Ascending aorta (tissue), 2 donors: ENCODE measurements around the gene KIF16B. TPM values are rescaled to one million over a fixed set of nuclear protein-coding genes. Genes with fewer than 3 reads are reported as not detected.

Experiments
- DNase-seq, 2 donors: peaks; one replicate each; pipeline ENCODE4 v3.0.0-alpha.2; 2019; ENCODE audit warnings: low spot score in 2 of 2
- H3K27ac ChIP-seq, 2 donors: fragments of 200-600 bp; sonication (generic); one replicate each; pipeline ENCODE4 v1.5.1; 2016 to 2017; ENCODE audit warnings: mild to moderate bottlenecking in 1 of 2
- H3K27me3 ChIP-seq: fragments of 200-600 bp; sonication (generic); one replicate; pipeline ENCODE4 v1.5.1; 2017
- H3K36me3 ChIP-seq, 2 donors: fragments of 200-600 bp; sonication (generic); one replicate each; pipeline ENCODE4 v1.5.1; 2016
- H3K4me1 ChIP-seq, 2 donors: fragments of 200-600 bp; sonication (generic); one replicate each; pipeline ENCODE4 v1.5.1; 2016 to 2017; ENCODE audit warnings: mild to moderate bottlenecking in 1 of 2
- H3K4me3 ChIP-seq, 2 donors: fragments of 200-600 bp; sonication (generic); one replicate each; pipeline ENCODE4 v1.5.1; 2016 to 2017; ENCODE audit warnings: mild to moderate bottlenecking in 1 of 2
- H3K9me3 ChIP-seq, 2 donors: fragments of 200-600 bp; sonication (generic); one replicate each; pipeline ENCODE4 v1.5.1; 2016
- CTCF ChIP-seq, 3 experiments: fragments of 200-600 bp in 2 of 3; fragments of 450-650 bp in 1 of 3; sonication (generic) in 2 of 3; IDR thresholded peaks; one replicate each; pipeline ENCODE4 v1.5.1; 2016 to 2019; ENCODE audit warnings: antibody characterized with exemption in 3 of 3, mild to moderate bottlenecking in 1 of 3, moderate library complexity in 1 of 3
- intact Hi-C: fragments of 100-400 bp; cut with DNase I; formaldehyde crosslinking; loops from one replicate; pipeline ENCODE4 v1.15.1; 2023
- total RNA-seq: library from RNA; depleted of rRNA; stranded (reverse); fragments of >200 nt; gene quantifications from one replicate; pipeline ENCODE4 v1.1.0, GENCODE V29; 2016

The KIF16B gene
- total RNA-seq, 1 donor from 2014 or later, result 6.3 TPM

- intact Hi-C loops, result no loop called here
- Histone ChIP-seq H3K27me3 (no peaks in the 10 kb centered on the region), H3K9me3 (no peaks in the 10 kb centered on the region), H3K27ac (no peak overlapping the region), H3K4me3 (no peak overlapping the region), H3K36me3 (no peaks in the 10 kb centered on the region), H3K4me1 (no peaks in the 10 kb centered on the region)
- no peak for DNase-seq
- no peak for TF ChIP-seq CTCF (IDR thresholded peaks at IDR 0.05)
These were observed 43.8 kb upstream of the KIF16B start for GRCh38 chr20:16617056-16617455.

- H3K4me1 ChIP-seq, result no peaks in the 10 kb centered on the region
- H3K27ac ChIP-seq, result no peak overlapping the region
- H3K4me3 ChIP-seq, result no peak overlapping the region
- DNase-seq, result no peak
- H3K27me3 ChIP-seq, result no peaks in the 10 kb centered on the region
- no peak for TF ChIP-seq CTCF (IDR thresholded peaks at IDR 0.05)
- intact Hi-C loops, result no loop called here
- no peaks in the 10 kb centered on the region for H3K36me3 ChIP-seq
- no peaks in the 10 kb centered on the region for H3K9me3 ChIP-seq
These were observed 43.1 kb upstream of the KIF16B start for GRCh38 chr20:16616317-16616716.

- TF ChIP-seq CTCF (IDR thresholded peaks at IDR 0.05), result no peak
- intact Hi-C loops, result no loop called here
- no peak overlapping the region for H3K27ac ChIP-seq
- H3K9me3 ChIP-seq, result no peaks in the 10 kb centered on the region
- DNase-seq, result no peak
- H3K27me3 ChIP-seq, result no peaks in the 10 kb centered on the region
- no peaks in the 10 kb centered on the region for H3K36me3 ChIP-seq
- H3K4me1 ChIP-seq, result no peaks in the 10 kb centered on the region
- no peak overlapping the region for H3K4me3 ChIP-seq
These were observed 42.0 kb upstream of the KIF16B start for GRCh38 chr20:16615199-16615598.

- TF ChIP-seq CTCF (IDR thresholded peaks at IDR 0.05), result no peak
- H3K36me3 ChIP-seq, result no peaks in the 10 kb centered on the region
- intact Hi-C loops, result no loop called here
- no peaks in the 10 kb centered on the region for H3K4me1 ChIP-seq
- DNase-seq, result no peak
- no peak overlapping the region for H3K4me3 ChIP-seq
- no peak overlapping the region for H3K27ac ChIP-seq
- H3K27me3 ChIP-seq, result no peaks in the 10 kb centered on the region
- no peaks in the 10 kb centered on the region for H3K9me3 ChIP-seq
These were observed 40.7 kb upstream of the KIF16B start for GRCh38 chr20:16613954-16614353.

GRCh38 chr20:16612706-16613105 lies 39.5 kb upstream of the KIF16B start:
- no peaks in the 10 kb centered on the region for H3K36me3 ChIP-seq
- DNase-seq, result no peak
- no peaks in the 10 kb centered on the region for H3K9me3 ChIP-seq
- no peak overlapping the region for H3K4me3 ChIP-seq
- no peaks in the 10 kb centered on the region for H3K27me3 ChIP-seq
- intact Hi-C loops, result no loop called here
- H3K27ac ChIP-seq, result no peak overlapping the region
- TF ChIP-seq CTCF (IDR thresholded peaks at IDR 0.05), result no peak
- H3K4me1 ChIP-seq, result peaks cover 0 to 4% of the 10 kb centered on the region in 2 donors

GRCh38 chr20:16611817-16612216 lies 38.6 kb upstream of the KIF16B start:
- DNase-seq, result no peak
- Histone ChIP-seq H3K36me3 (no peaks in the 10 kb centered on the region), H3K27ac (no peak overlapping the region), H3K4me3 (no peak overlapping the region), H3K9me3 (no peaks in the 10 kb centered on the region), H3K27me3 (no peaks in the 10 kb centered on the region), H3K4me1 (peaks cover 0 to 5% of the 10 kb centered on the region in 2 donors)
- TF ChIP-seq CTCF (IDR thresholded peaks at IDR 0.05), result no peak
- intact Hi-C loops, result no loop called here
